ENCODE measurements around the gene PADI1. TPM values are rescaled to one million over a fixed set of nuclear protein-coding genes. Genes with fewer than 3 reads are reported as not detected.

Gene PADI1
- polyA plus RNA-seq, 1 donor from 2014 or later = 0.66 TPM

- H3K9me3 ChIP-seq (ENCODE audit: low read length) = no peaks in the 10 kb centered on the region
- H3K9me2 ChIP-seq (ENCODE audit: insufficient read depth, low read length) = no peaks in the 10 kb centered on the region
- no peaks in the 10 kb centered on the region for H3K36me3 ChIP-seq (ENCODE audit: insufficient read depth, low read length)
- no peak overlapping the region for H3K4me3 ChIP-seq (ENCODE audit: low read length)
- no peaks in the 10 kb centered on the region for H3K79me2 ChIP-seq (replicated peaks; ENCODE audit: insufficient read depth, low read length)
- no peak overlapping the region for H3K4me2 ChIP-seq (ENCODE audit: low read length)
- H3K27ac ChIP-seq (ENCODE audit: low read length) = no peak overlapping the region
- H3K27me3 ChIP-seq (ENCODE audit: insufficient read depth, low read depth, low read length) = no peaks in the 10 kb centered on the region
- H3F3A ChIP-seq (ENCODE audit: insufficient read depth, low read length, poor library complexity, severe bottlenecking) = no peaks in the 10 kb centered on the region
- no peaks in the 10 kb centered on the region for H4K20me1 ChIP-seq (ENCODE audit: insufficient read depth)
- TF ChIP-seq EP300 (conservative IDR thresholded peaks at IDR 0.05; ENCODE audit: poor library complexity, severe bottlenecking) (no peak), TAF1 (IDR thresholded peaks at IDR 0.05; ENCODE audit: low read depth) (no peak), CTCF (IDR thresholded peaks at IDR 0.05; ENCODE audit: poor library complexity, severe bottlenecking) (no peak), RAD21 (conservative IDR thresholded peaks at IDR 0.05) (no peak), MXI1 (conservative IDR thresholded peaks at IDR 0.05; ENCODE audit: poor library complexity, severe bottlenecking) (no peak), POLR2AphosphoS5 (IDR thresholded peaks at IDR 0.05) (no peak), EZH2 (IDR thresholded peaks at IDR 0.05; ENCODE audit: borderline replicate concordance, insufficient read depth, low read length, poor library complexity, severe bottlenecking) (no peak), SMC3 (conservative IDR thresholded peaks at IDR 0.05; ENCODE audit: poor library complexity) (no peak), REST (IDR thresholded peaks at IDR 0.05; ENCODE audit: borderline replicate concordance) (no peak)
- H2AFZ ChIP-seq (ENCODE audit: low read depth, low read length) = no peak overlapping the region
- no peak overlapping the region for H3K9ac ChIP-seq (ENCODE audit: low read length)
Observed at GRCh38 chr1:17230106-17230505, 25.2 kb downstream of the PADI1 start.

- Histone ChIP-seq H3K9ac (ENCODE audit: low read length) (no peak overlapping the region), H3K4me2 (ENCODE audit: low read length) (no peak overlapping the region), H3F3A (ENCODE audit: insufficient read depth, low read length, poor library complexity, severe bottlenecking) (no peaks in the 10 kb centered on the region), H3K79me2 (replicated peaks; ENCODE audit: insufficient read depth, low read length) (no peaks in the 10 kb centered on the region), H3K27ac (ENCODE audit: low read length) (no peak overlapping the region), H3K27me3 (ENCODE audit: insufficient read depth, low read depth, low read length) (no peaks in the 10 kb centered on the region), H2AFZ (ENCODE audit: low read depth, low read length) (no peak overlapping the region), H3K9me2 (ENCODE audit: insufficient read depth, low read length) (no peaks in the 10 kb centered on the region), H3K4me3 (ENCODE audit: low read length) (no peak overlapping the region), H3K9me3 (ENCODE audit: low read length) (no peaks in the 10 kb centered on the region), H4K20me1 (ENCODE audit: insufficient read depth) (no peaks in the 10 kb centered on the region), H3K36me3 (ENCODE audit: insufficient read depth, low read length) (no peaks in the 10 kb centered on the region)
- TF ChIP-seq REST (IDR thresholded peaks at IDR 0.05; ENCODE audit: borderline replicate concordance) (no peak), SMC3 (conservative IDR thresholded peaks at IDR 0.05; ENCODE audit: poor library complexity) (no peak), CTCF (IDR thresholded peaks at IDR 0.05; ENCODE audit: poor library complexity, severe bottlenecking) (no peak), EP300 (conservative IDR thresholded peaks at IDR 0.05; ENCODE audit: poor library complexity, severe bottlenecking) (no peak), EZH2 (IDR thresholded peaks at IDR 0.05; ENCODE audit: borderline replicate concordance, insufficient read depth, low read length, poor library complexity, severe bottlenecking) (no peak), POLR2AphosphoS5 (IDR thresholded peaks at IDR 0.05) (no peak), MXI1 (conservative IDR thresholded peaks at IDR 0.05; ENCODE audit: poor library complexity, severe bottlenecking) (no peak), TAF1 (IDR thresholded peaks at IDR 0.05; ENCODE audit: low read depth) (no peak), RAD21 (conservative IDR thresholded peaks at IDR 0.05) (no peak)
Observed at GRCh38 chr1:17230671-17231310, 25.9 kb downstream of the PADI1 start.

Measured in neural cell (in vitro differentiated cells).